Pancreas (tissue), 10 donors: Measurements from ENCODE around the gene S100A14. TPM values are rescaled to one million over a fixed set of nuclear protein-coding genes. Genes with fewer than 3 reads are reported as not detected.
A peak's percentile ranks its signal among the peaks of the same experiment; 100 is the strongest.

ENCODE experiments used
- ATAC-seq, 4 donors: fragments of 200-7000 bp; cut with Tn5 transposase; one replicate each; pipeline versions ENCODE4 v1.8.0 to v1.9.1; 2020; ENCODE audit warnings: mild to moderate bottlenecking in 4 of 4, moderate library complexity in 4 of 4
- DNase-seq, 6 donors: peaks; one replicate each; pipeline ENCODE4 v3.0.0-alpha.2; 2020
- FAIRE-seq: peaks from 2 replicates; lab custom pipeline; 2012; peaks lifted over from hg19 to GRCh38; lab: Jason Lieb, UNC
- H3K27ac ChIP-seq, 4 donors: fragments of 200-600 bp; sonication (generic); 1 replicate in 3 of 4; 2 replicates in 1 of 4; pipeline versions ENCODE4 v1.5.0 to v1.8.0; 2020
- H3K27me3 ChIP-seq, 4 donors: fragments of 200-600 bp; one replicate each; pipeline ENCODE4 v1.8.0; 2021
- H3K36me3 ChIP-seq, 3 donors: fragments of 200-600 bp; sonication (generic) in 1 of 3; one replicate each; pipeline versions ENCODE4 v1.5.0 to v1.8.0; 2020 to 2021
- H3K4me1 ChIP-seq, 3 donors: fragments of 200-600 bp; one replicate each; pipeline ENCODE4 v1.8.0; 2021
- H3K4me3 ChIP-seq, 4 donors: fragments of 200-600 bp; sonication (generic) in 2 of 4; one replicate each; pipeline versions ENCODE4 v1.5.0 to v1.8.0; 2020 to 2021
- H3K9me3 ChIP-seq, 4 donors: fragments of 200-600 bp; one replicate each; pipeline ENCODE4 v1.8.0; 2021
- CTCF ChIP-seq, 4 donors: fragments of 200-600 bp; sonication (generic) in 3 of 4; IDR thresholded peaks; one replicate each; pipeline versions ENCODE4 v1.5.0 to v1.8.0; 2021; ENCODE audit warnings: antibody characterized with exemption in 4 of 4
- WGBS, 2 donors: extraction: QIAGEN DNeasy Blood & Tissue Kit; methylation state at CpG; one replicate each; pipeline ENCODE4 v1.1.7; 2013; 5-methylcytosine and 5-hydroxymethylcytosine counted together
- intact Hi-C, 3 donors: fragments of 100-400 bp; cut with DNase I; formaldehyde crosslinking; loops; one replicate each; pipeline versions ENCODE4 v1.11.1 to v1.14.2; 2022
- polyA plus RNA-seq, 2 donors: library from polyadenylated mRNA; stranded (reverse); fragments of 200-250 nt; gene quantifications; one replicate each; pipeline ENCODE4 v1.2.3, GENCODE V29; 2013
- total RNA-seq, 6 donors: library from RNA; stranded (reverse); fragmentation: NEBNext Ultra II Directional in 4 of 6; extraction: Animal tissue kit (Norgen Biotek cat#: 25700) in 4 of 6; gene quantifications; one replicate each; pipeline versions ENCODE4 v1.2.1 to v1.2.4, GENCODE V29; 2021 to 2023
- donor health status: healthy with polysubstance abuse.
- donor health status: DM: no; HTN: no; CAD: no; lungs with moderate emphysema.
- donor health status: DM: no; HTN: no; CAD: no.
- donor health status: control.
- donor health status: control.
- donor health status: Bipolar disorder and iron deficiency.
- donor health status: DM: yes; HTN: yes; CAD: no.
- donor health status: DM: no; HTN: no; CAD: no.
- donor health status: DM: no; HTN: no; CAD: no.
- donor health status: DM: yes; HTN: yes; CAD: no.

Gene S100A14
- total RNA-seq (10 to 100 TPM in 4 of 6 donors, 1 to 10 TPM in 2; 3.6 to 21.6 (median 11.1) TPM), polyA plus RNA-seq (10 to 100 TPM; 20.2 to 23.7 TPM)

DNA sequence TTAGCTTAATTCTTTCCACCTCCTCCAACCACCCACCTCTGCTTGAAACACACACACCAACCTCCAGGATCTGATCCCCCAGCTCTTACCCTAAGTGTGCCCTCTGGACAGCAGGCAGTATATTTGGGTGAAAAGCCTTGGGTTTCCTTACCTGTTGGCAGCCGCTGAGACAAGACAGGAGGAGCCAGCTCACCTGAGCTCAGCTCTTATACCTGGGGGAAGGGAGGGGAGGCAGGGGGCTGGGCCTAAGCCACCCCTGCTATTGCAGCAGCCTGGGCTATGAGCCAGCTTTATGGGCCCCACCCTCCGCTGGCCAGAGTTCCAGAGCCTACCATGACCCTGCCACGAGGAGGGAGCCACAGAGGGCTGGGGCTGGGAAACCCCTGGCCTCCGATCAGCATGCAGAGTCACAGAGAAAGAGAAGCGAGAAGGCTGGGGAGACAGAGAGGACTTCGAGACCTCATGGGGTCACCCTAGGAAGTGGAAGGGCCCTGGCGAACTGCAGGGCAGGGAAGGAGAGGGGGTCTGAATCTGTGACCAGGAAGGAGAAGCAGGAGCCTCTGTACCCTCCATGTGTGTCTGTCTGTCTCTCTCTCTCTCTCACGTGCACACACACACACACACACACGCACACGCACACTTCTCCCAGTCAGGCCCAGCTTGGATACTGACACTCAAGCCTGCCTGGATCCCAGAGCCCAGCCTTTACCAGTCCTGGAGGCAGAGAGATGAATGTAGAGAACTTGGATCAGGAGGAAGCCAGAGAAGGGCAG is at the start of gene S100A14:
TSS of gene S100A14 (minus strand) at position 182 of the 773 bp plus-strand sequence. CDS start 467 bp downstream, outside the sequence.
- ATAC-seq (peak; percentile 57 to 73 (median 66)), FAIRE-seq (no peak), DNase-seq (peak; percentile 54 to 86 (median 71))
- Histone ChIP-seq H3K9me3 (no peaks in the 10 kb centered on the region), H3K27me3 (no peaks in the 10 kb centered on the region), H3K4me1 (peaks cover 0 to 2% (median 0%) of the 10 kb centered on the region in 3 donors), H3K36me3 (no peaks in the 10 kb centered on the region), H3K4me3 (no peak within 1 kb of the TSS), H3K27ac (peak within 1 kb of the TSS in 3 of 4 donors; percentile 49 to 67 (median 63))
- intact Hi-C loops: no loop called here
- WGBS, 2 donors: 61 to 68% methylated on average over 10 of the region's 10 CpGs
- no peak for TF ChIP-seq CTCF (IDR thresholded peaks at IDR 0.05)

DNA sequence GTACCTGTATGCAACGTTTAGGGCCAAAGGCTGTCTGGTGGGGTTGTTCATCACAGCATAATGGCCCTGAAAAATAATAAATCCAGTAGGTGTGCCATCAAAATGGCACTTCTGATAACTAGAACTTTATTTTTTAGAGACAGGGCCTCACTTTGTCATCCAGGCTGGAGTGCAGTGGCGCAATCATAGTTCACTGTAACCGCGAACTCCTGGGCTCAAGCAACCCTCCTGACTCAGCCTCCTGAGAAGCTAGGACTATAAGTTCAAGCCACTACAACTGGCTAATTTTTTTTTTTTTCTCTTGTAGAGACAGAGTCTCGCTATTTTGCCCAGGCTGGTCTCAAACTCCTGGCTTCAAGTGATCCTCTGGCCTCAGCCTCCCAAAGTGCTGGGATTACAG is 47.1 kb upstream of the S100A14 start:
- 84 to 86% methylated on average over 5 of the region's 5 CpGs for WGBS, 2 donors
- intact Hi-C loops: no loop called here
- DNase-seq (no peak), FAIRE-seq (no peak), ATAC-seq (no peak)
- Histone ChIP-seq H3K27ac (no peak overlapping the region), H3K27me3 (no peaks in the 10 kb centered on the region), H3K4me1 (peaks cover 0 to 12% (median 6%) of the 10 kb centered on the region in 3 donors), H3K4me3 (no peak overlapping the region), H3K36me3 (peaks cover 15 to 70% (median 53%) of the 10 kb centered on the region in 3 donors), H3K9me3 (no peaks in the 10 kb centered on the region)
- TF ChIP-seq CTCF (IDR thresholded peaks at IDR 0.05): no peak

DNA sequence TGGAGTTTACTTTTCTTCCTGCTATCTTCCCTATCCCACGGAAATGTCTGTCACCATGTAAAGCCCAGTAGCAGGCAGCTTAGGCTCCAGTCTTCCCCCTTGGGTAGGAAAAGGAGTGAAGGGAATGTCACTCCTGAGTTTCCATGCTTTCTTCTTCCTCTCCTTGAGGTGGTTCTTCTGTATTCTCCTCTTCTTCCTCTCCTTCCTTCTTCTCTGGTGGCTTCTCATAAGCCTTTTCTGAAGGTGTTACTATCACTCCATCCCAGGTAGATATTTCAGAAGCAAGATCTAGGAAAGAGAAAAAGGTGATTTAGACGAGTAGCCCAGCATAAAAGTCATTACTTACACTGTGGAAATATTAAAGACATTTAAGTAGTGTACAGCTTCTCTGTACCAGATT is 46.1 kb upstream of the S100A14 start:
- peaks cover 0 to 9% (median 6%) of the 10 kb centered on the region in 3 donors for H3K4me1 ChIP-seq
- no peak for TF ChIP-seq CTCF (IDR thresholded peaks at IDR 0.05)
- WGBS, 2 donors: 47 to 53% methylated on average over 2 of the region's 2 CpGs
- DNase-seq: no peak
- H3K27me3 ChIP-seq: no peaks in the 10 kb centered on the region
- H3K4me3 ChIP-seq: no peak overlapping the region
- peaks cover 14 to 64% (median 43%) of the 10 kb centered on the region in 3 donors for H3K36me3 ChIP-seq
- no peak for ATAC-seq
- FAIRE-seq: no peak
- intact Hi-C loops: no loop called here
- no peaks in the 10 kb centered on the region for H3K9me3 ChIP-seq
- H3K27ac ChIP-seq: no peak overlapping the region

DNA sequence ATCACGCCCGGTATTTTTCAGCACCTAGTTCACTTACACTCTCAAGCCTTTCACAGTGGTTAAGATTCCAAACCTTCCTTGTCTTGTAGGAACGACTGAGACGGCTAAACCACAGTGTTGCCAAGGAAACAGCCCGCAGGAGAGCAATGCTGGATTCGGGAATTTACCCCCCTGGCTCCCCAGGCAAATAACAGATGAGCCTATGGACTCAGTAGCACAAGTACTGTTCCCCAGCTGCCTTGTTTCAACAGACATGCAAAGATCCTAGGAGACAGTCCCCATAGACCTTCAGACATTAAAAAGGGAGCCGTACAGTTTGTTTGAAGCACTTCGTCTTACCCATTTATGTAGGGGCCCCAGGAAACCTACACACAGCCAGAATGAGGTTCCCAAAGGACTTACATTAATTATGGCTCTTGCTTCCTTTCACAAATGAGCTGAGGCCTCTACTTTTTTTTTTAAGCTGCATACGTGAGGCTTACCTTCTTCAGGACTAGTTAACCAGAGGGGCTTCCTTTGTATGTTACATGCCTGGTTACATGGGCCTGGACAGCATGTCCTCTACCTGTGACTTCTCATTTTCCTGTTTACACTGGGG is 45.1 kb upstream of the S100A14 start:
- ATAC-seq: no peak
- DNase-seq: no peak
- Histone ChIP-seq H3K27me3 (no peaks in the 10 kb centered on the region), H3K27ac (no peak overlapping the region), H3K9me3 (no peaks in the 10 kb centered on the region), H3K36me3 (peaks cover 10 to 53% (median 34%) of the 10 kb centered on the region in 3 donors), H3K4me3 (no peak overlapping the region), H3K4me1 (peaks cover 0 to 9% (median 6%) of the 10 kb centered on the region in 3 donors)
- WGBS, 2 donors: 68 to 69% methylated on average over 9 of the region's 9 CpGs
- no peak for TF ChIP-seq CTCF (IDR thresholded peaks at IDR 0.05)
- intact Hi-C loops: no loop called here
- FAIRE-seq: no peak
